Transverse colon (tissue), 3 donors: Measurements from ENCODE around the gene RGS6.

Experiments used
- CTCF ChIP-seq, 5 experiments: fragments of 200-600 bp in 3 of 5; fragments of 450-650 bp in 2 of 5; sonication (generic) in 3 of 5; IDR thresholded peaks; 1 replicate in 2 of 5; 2 replicates in 3 of 5; pipeline ENCODE4 v1.5.1; 2016 to 2017; ENCODE audit warnings: antibody characterized with exemption in 5 of 5, inconsistent platforms in 3 of 5, mild to moderate bottlenecking in 2 of 5, moderate library complexity in 1 of 5
- EP300 ChIP-seq: sonication (generic); formaldehyde crosslinking; IDR thresholded peaks from one replicate; pipeline ENCODE4 v1.6.1; 2017; ENCODE audit warnings: antibody characterized with exemption, low read depth
- POLR2A ChIP-seq: fragments of 450-650 bp; IDR thresholded peaks from one replicate; pipeline ENCODE4 v1.6.1; 2016; ENCODE audit warnings: antibody characterized with exemption, mild to moderate bottlenecking, moderate library complexity

- no peak for TF ChIP-seq POLR2A
- TF ChIP-seq CTCF (IDR thresholded peaks at IDR 0.05), result no peak
- no peak for TF ChIP-seq EP300
These were observed 28.5 kb downstream of the RGS6 start for GRCh38 chr14:71960494-71961353.
